K562 (cell line): Measurements from ENCODE around the gene GATAD2B. TPM values are rescaled to one million over a fixed set of nuclear protein-coding genes. Genes with fewer than 3 reads are reported as not detected.

Experiments used
- ATAC-seq: fragments of 200-7000 bp; cut with Tn5 transposase; 3 replicates; pipeline ENCODE4 v1.9.1; 2020; ENCODE audit warnings: moderate library complexity
- BruUV-seq: library from RNA; stranded (reverse); fragments of 400-500 nt; replicated peaks from 2 replicates; lab custom pipeline; 2021; lab: Mats Ljungman, UMichigan
- CTCF ChIA-PET: fragments of 300-600 bp; formaldehyde crosslinking; extraction: SDS; loops from one replicate; lab custom pipeline; 2021; ENCODE audit warnings: low intra/inter-chr PET ratio; lab: Yijun Ruan, JAX
- POLR2A ChIA-PET: fragments of 300-600, 350-650 bp; sonication (Branson Sonifier 250); formaldehyde crosslinking; extraction: SDS; loops from one replicate; lab custom pipeline; 2021; ENCODE audit warnings: antibody characterized with exemption, inconsistent platforms; lab: Yijun Ruan, JAX
- DNase-seq, 4 experiments: peaks; one replicate each; pipeline versions ENCODE4 v3.0.0 to v3.0.0-alpha.2; 2011 to 2018; ENCODE audit warnings: low spot score in 3 of 4, mixed read lengths in 3 of 4; ENCODE audit errors: extremely low read depth in 1 of 4
- FAIRE-seq: peaks from 2 replicates; lab custom pipeline; 2011; peaks lifted over from hg19 to GRCh38; lab: Jason Lieb, UNC
- H2AFZ ChIP-seq: 2 replicates; pipeline ENCODE4 v1.6.0; 2011; ENCODE audit warnings: low read depth, low read length, control low read depth, inconsistent platforms
- H3K27ac ChIP-seq: fragments of 200-600 bp; 3 replicates; pipeline ENCODE4 v1.8.0; 2011; ENCODE audit warnings: low read depth, mild to moderate bottlenecking, control low read depth, inconsistent platforms, low read length, moderate library complexity, mixed read lengths; ENCODE audit errors: extremely low read depth
- H3K27me3 ChIP-seq, 2 experiments: fragments of 300-600 bp in 1 of 2; 2 replicates in 1 of 2; 3 replicates in 1 of 2; pipeline versions ENCODE4 v1.6.0 to v1.8.0; 2011; ENCODE audit warnings: inconsistent platforms in 2 of 2, low read length in 2 of 2, mild to moderate bottlenecking in 1 of 2, mixed read lengths in 1 of 2, moderate library complexity in 1 of 2; ENCODE audit not compliant: control insufficient read depth in 2 of 2, insufficient read depth in 2 of 2
- H3K36me3 ChIP-seq: fragments of 300-600 bp; 3 replicates; pipeline ENCODE4 v1.8.0; 2011; ENCODE audit warnings: mild to moderate bottlenecking, low read length, inconsistent platforms; ENCODE audit not compliant: control insufficient read depth, insufficient read depth
- H3K4me1 ChIP-seq, 2 experiments: fragments of 200-600 bp in 1 of 2; replicated peaks in 1 of 2; 2 replicates in 1 of 2; 3 replicates in 1 of 2; pipeline versions ENCODE4 v1.5.1 to v1.8.0; 2011; ENCODE audit warnings: inconsistent platforms in 2 of 2, low read length in 2 of 2, mild to moderate bottlenecking in 1 of 2, mixed read lengths in 1 of 2, moderate library complexity in 1 of 2; ENCODE audit not compliant: control insufficient read depth in 2 of 2, insufficient read depth in 2 of 2
- H3K4me2 ChIP-seq: 2 replicates; pipeline ENCODE4 v1.6.1; 2011; ENCODE audit warnings: low read length, control low read depth, inconsistent platforms, mixed read lengths; ENCODE audit not compliant: insufficient read depth
- H3K4me3 ChIP-seq: fragments of 200-600 bp; sonication (generic), shearing (Covaris generic); 2 replicates; pipeline ENCODE4 v1.5.1; 2016; ENCODE audit warnings: control low read depth, inconsistent platforms
- H3K79me2 ChIP-seq: fragments of 200-600 bp; 3 replicates; pipeline ENCODE4 v1.8.0; 2011; ENCODE audit warnings: low read length, inconsistent platforms; ENCODE audit not compliant: control insufficient read depth, insufficient read depth
- H3K9ac ChIP-seq, 2 experiments: 2 replicates each; pipeline versions ENCODE4 v1.6.0 to v1.6.1; 2011; ENCODE audit warnings: low read depth in 2 of 2, low read length in 2 of 2, control low read depth in 1 of 2, inconsistent platforms in 1 of 2, mild to moderate bottlenecking in 1 of 2, mixed read lengths in 1 of 2; ENCODE audit not compliant: insufficient read depth in 1 of 2
- H3K9me1 ChIP-seq: one replicate; pipeline ENCODE4 v1.6.0; 2011; ENCODE audit warnings: inconsistent platforms, mild to moderate bottlenecking, low read length, moderate library complexity; ENCODE audit not compliant: control insufficient read depth, insufficient read depth
- H3K9me3 ChIP-seq: replicated peaks from 2 replicates; pipeline ENCODE4 v1.5.1; 2011; ENCODE audit warnings: low read depth, low read length, inconsistent platforms; ENCODE audit not compliant: control insufficient read depth, insufficient read depth
- H4K20me1 ChIP-seq: replicated peaks from 2 replicates; pipeline ENCODE4 v1.6.1; 2011; ENCODE audit warnings: low read length, inconsistent platforms, mixed read lengths; ENCODE audit not compliant: control insufficient read depth, insufficient read depth
- CBX1 ChIP-seq: sonication (generic); IDR thresholded peaks from 2 replicates; pipeline ENCODE4 v1.6.1; 2016; ENCODE audit warnings: antibody characterized with exemption, low read depth, mild to moderate bottlenecking
- DDX20 ChIP-seq: fragments of 450-650 bp; IDR thresholded peaks from 2 replicates; pipeline ENCODE4 v1.6.1; 2016; ENCODE audit warnings: missing genetic modification characterization, low read depth, mild to moderate bottlenecking, missing compliant biosample characterization, moderate library complexity
- GABPB1 ChIP-seq: sonication (generic); formaldehyde crosslinking; IDR thresholded peaks from 2 replicates; pipeline ENCODE4 v1.8.0; 2022; ENCODE audit warnings: mild to moderate bottlenecking, missing genetic modification reagents
- HDAC1 ChIP-seq, 2 experiments: fragments of 450-650 bp; IDR thresholded peaks; 2 replicates each; pipeline ENCODE4 v1.6.1; 2016 to 2017; ENCODE audit warnings: inconsistent platforms in 1 of 2, mild to moderate bottlenecking in 1 of 2, moderate library complexity in 1 of 2
- NONO ChIP-seq, 2 experiments: fragments of 200-400 bp in 1 of 2; fragments of 450-650 bp in 1 of 2; formaldehyde crosslinking in 1 of 2; IDR thresholded peaks; 2 replicates each; pipeline ENCODE4 v1.6.1; 2017; ENCODE audit warnings: low read depth in 2 of 2, mild to moderate bottlenecking in 2 of 2, moderate library complexity in 2 of 2, low read length in 1 of 2
- RBBP5 ChIP-seq: fragments of 200-600 bp; sonication (generic); IDR thresholded peaks from 2 replicates; pipeline ENCODE4 v1.6.1; 2012; ENCODE audit warnings: borderline replicate concordance, mild to moderate bottlenecking, low read length, control low read depth, inconsistent platforms; ENCODE audit not compliant: insufficient read depth, poor library complexity, severe bottlenecking
- RBM14 ChIP-seq: fragments of 200-400 bp; formaldehyde crosslinking; IDR thresholded peaks from 2 replicates; pipeline ENCODE4 v1.6.1; 2018; ENCODE audit warnings: low read depth, mild to moderate bottlenecking, low read length, moderate library complexity, borderline replicate concordance; ENCODE audit not compliant: insufficient read depth
- SP2 ChIP-seq: IDR thresholded peaks from 2 replicates; pipeline ENCODE4 v1.6.1; 2011; ENCODE audit warnings: mild to moderate bottlenecking, low read depth, low read length, moderate library complexity; ENCODE audit not compliant: poor library complexity, severe bottlenecking; ENCODE audit errors: extremely low read depth
- SRSF7 ChIP-seq: fragments of 200-400 bp; formaldehyde crosslinking; optimal IDR thresholded peaks from 2 replicates; pipeline ENCODE3; 2017; ENCODE audit warnings: mild to moderate bottlenecking, low read depth, low read length
- TFAP4 ChIP-seq: sonication (generic); formaldehyde crosslinking; IDR thresholded peaks from 2 replicates; pipeline ENCODE4 v1.8.0; 2022; ENCODE audit warnings: missing genetic modification reagents, mild to moderate bottlenecking, moderate library complexity, borderline replicate concordance
- ZNF253 ChIP-seq: fragments of 250-450 bp; sonication (Bioruptor Pico); conservative IDR thresholded peaks from 2 replicates; pipeline ENCODE4 v1.6.1; 2021; ENCODE audit warnings: mild to moderate bottlenecking
- ZNF431 ChIP-seq: sonication (generic); formaldehyde crosslinking; IDR thresholded peaks from 2 replicates; pipeline ENCODE4 v1.8.0; 2022; ENCODE audit warnings: mild to moderate bottlenecking, missing genetic modification reagents
- ZNF583 ChIP-seq: fragments of 250-450 bp; sonication (Bioruptor Pico); IDR thresholded peaks from 2 replicates; pipeline ENCODE4 v1.4.0; 2020
- ZNF699 ChIP-seq: fragments of 250-450 bp; sonication (Bioruptor Pico); IDR thresholded peaks from 2 replicates; pipeline ENCODE4 v1.8.0; 2021; ENCODE audit warnings: mild to moderate bottlenecking, moderate library complexity; ENCODE audit not compliant: insufficient replicate concordance
- WGBS: fragments of 100-300 bp; shearing (Covaris generic); methylation state at CpG from one replicate; pipeline ENCODE4 v1.1.6; 2016; ENCODE audit warnings: low coverage, mixed read lengths; ENCODE audit not compliant: insufficient coverage; ENCODE audit errors: missing lambda C conversion rate; 5-methylcytosine and 5-hydroxymethylcytosine counted together
- in situ Hi-C: fragments of 300-500 bp; cut with MboI; formaldehyde crosslinking; loops from 4 replicates; pipeline ENCODE4 v1.15.0; 2018; ENCODE audit warnings: inconsistent platforms, mixed read lengths
- intact Hi-C: fragments of 100-400 bp; cut with micrococcal nuclease; formaldehyde crosslinking; loops from 2 replicates; pipeline ENCODE4 v1.14.2; 2022
- polyA plus RNA-seq, 8 experiments: library from polyadenylated mRNA; depleted of rRNA in 4 of 8; stranded (reverse) in 5 of 8; unstranded in 3 of 8; fragments of >200 nt; fragmentation: Nextera tagmentation in 2 of 8; fragmentation: Illumina TruSeq in 1 of 8; extraction: Ambion mirVana in 2 of 8; extraction: Trizol in 1 of 8; gene quantifications; 2 replicates each; pipeline versions ENCODE4 v1.2.1 to v1.2.3, GENCODE V29; 2011 to 2014; ENCODE audit warnings: inconsistent platforms in 1 of 8, missing spikeins in 1 of 8
- total RNA-seq, 7 experiments: library from RNA; depleted of rRNA in 6 of 7; stranded (reverse); fragments of >200 nt in 6 of 7; fragmentation: Illumina TruSeq in 2 of 7; extraction: Trizol in 2 of 7; gene quantifications; 2 replicates each; pipeline versions ENCODE4 v1.2.1 to v1.2.3, GENCODE V29; 2011 to 2021; ENCODE audit warnings: low replicate concordance in 1 of 7

The GATAD2B gene
- total and polyA plus RNA-seq, 9 of the 15 experiments (the other 6 are each of a cell fraction or from before 2014, with no cell fraction given) = 1.5 to 40.2 (median 4.9) TPM

GRCh38 chr1:153945795-153946621 is 23.2 kb upstream of the GATAD2B start:
- H3K36me3 ChIP-seq = peaks cover 69% of the 10 kb centered on the region
- no peaks in the 10 kb centered on the region for H3K9me1 ChIP-seq
- peak overlapping the region; percentile 98 for H3K4me2 ChIP-seq
- peak overlapping the region; percentile 85 for H3K27ac ChIP-seq
- H3K79me2 ChIP-seq = peaks cover 29% of the 10 kb centered on the region
- DNase-seq (peak; percentile 67 to 86 (median 80)), FAIRE-seq (peak; percentile 59), ATAC-seq (peak; percentile 72)
- POLR2A ChIA-PET = interaction anchor here (0.6 to 5.5 kb wide), 18 partner anchors 12 to 317 kb away, joined by 3 to 39 read pairs (median 4); partner anchors contain the start of genes CREB3L4, CRTC2, GATAD2B and JTB
- in situ Hi-C loops (no loop called here), intact Hi-C loops (loop anchor here (5.0 kb wide), 1 partner anchor 41 kb away; the partner anchor contains the start of gene RAB13)
- H3K9ac ChIP-seq = peak overlapping the region; percentile 88 to 99
- under 1% methylated on average over 18 of the region's 95 CpGs for WGBS
- H2AFZ ChIP-seq = peak overlapping the region; percentile 60; the same call in 1 of the 2 replicates
- TSS peak; percentile 38 for BruUV-seq
- H3K4me1 ChIP-seq = peaks cover 12 to 32% of the 10 kb centered on the region in 2 experiments; a peak in 4 of 5 replicates
- H3K4me3 ChIP-seq = peak overlapping the region; percentile 99
- CTCF ChIA-PET = interaction anchor here (0.9 to 1.8 kb wide), 3 partner anchors 40 to 327 kb away, joined by 4 to 7 read pairs (median 6); partner anchors contain the start of genes HAX1 and RAB13
- H3K9me3 ChIP-seq = no peaks in the 10 kb centered on the region
- no peaks in the 10 kb centered on the region for H4K20me1 ChIP-seq
- no peaks in the 10 kb centered on the region for H3K27me3 ChIP-seq
- peak; percentile 83 for TF ChIP-seq RBBP5
- 0 out of 2 replicates have a peak, but pooled peaks have one; percentile 75 for TF ChIP-seq RBM14
- peak; percentile 73 for TF ChIP-seq GABPB1 (CRISPR knock-in tag)
- peak in 1 of 2 experiments; percentile 80; a peak in 2 of 4 replicates for TF ChIP-seq HDAC1 (IDR thresholded peaks at IDR 0.05)
- no peak for TF ChIP-seq CBX1
- TF ChIP-seq SP2 = no peak
- TF ChIP-seq ZNF699 (CRISPR knock-in tag) = no peak
- TF ChIP-seq TFAP4 = peak; percentile 64
- no peak for TF ChIP-seq DDX20
- no peak for TF ChIP-seq ZNF253 (CRISPR knock-in tag)
- no peak for TF ChIP-seq SRSF7
- no peak for TF ChIP-seq ZNF431 (CRISPR knock-in tag)
- no peak for TF ChIP-seq ZNF583
- peak; percentile 12 to 45; a peak in 1 of 4 replicates for TF ChIP-seq NONO (IDR thresholded peaks at IDR 0.05; ENCODE audit: low read depth in 2 of 2, low read length in 1 of 2)
